DND-41 (cell line): ENCODE measurements around the gene C2CD3.

Source experiments
- ATAC-seq: fragments of 200-7000 bp; cut with Tn5 transposase; 3 replicates; pipeline ENCODE4 v1.9.1; 2021; ENCODE audit warnings: low read depth; ENCODE audit not compliant: insufficient read depth
- DNase-seq: peaks from one replicate; pipeline ENCODE4 v3.0.0-alpha.2; 2020
- H2AFZ ChIP-seq: 2 replicates; pipeline ENCODE4 v1.6.0; 2012; ENCODE audit warnings: low read depth, low read length
- H3K27ac ChIP-seq: 2 replicates; pipeline ENCODE4 v1.5.1; 2012; ENCODE audit warnings: low read length, inconsistent platforms
- H3K27me3 ChIP-seq: fragments of 200-600 bp; sonication (generic); 2 replicates; pipeline ENCODE4 v1.6.0; 2012; ENCODE audit warnings: low read length, mild to moderate bottlenecking, inconsistent platforms; ENCODE audit not compliant: insufficient read depth, poor library complexity
- H3K36me3 ChIP-seq: 2 replicates; pipeline ENCODE4 v1.5.1; 2012; ENCODE audit warnings: low read length, inconsistent platforms; ENCODE audit not compliant: insufficient read depth
- H3K4me1 ChIP-seq: 2 replicates; pipeline ENCODE4 v1.5.1; 2012; ENCODE audit warnings: mild to moderate bottlenecking, low read length; ENCODE audit not compliant: insufficient read depth
- H3K4me2 ChIP-seq: 2 replicates; pipeline ENCODE4 v1.6.0; 2012; ENCODE audit warnings: mild to moderate bottlenecking, moderate library complexity, low read length, inconsistent platforms; ENCODE audit not compliant: insufficient read depth
- H3K4me3 ChIP-seq, 2 experiments: fragments of 200-600 bp in 1 of 2; shearing (Covaris generic) in 1 of 2; 2 replicates each; pipeline ENCODE4 v1.5.1; 2012 to 2016; ENCODE audit warnings: inconsistent platforms in 2 of 2, low read length in 2 of 2, mild to moderate bottlenecking in 2 of 2, low read depth in 1 of 2, moderate library complexity in 1 of 2
- H3K79me2 ChIP-seq: 2 replicates; pipeline ENCODE4 v1.6.0; 2012; ENCODE audit warnings: low read length, inconsistent platforms; ENCODE audit not compliant: insufficient read depth
- H3K9ac ChIP-seq: 2 replicates; pipeline ENCODE4 v1.6.0; 2012; ENCODE audit warnings: low read depth, mild to moderate bottlenecking, inconsistent platforms, low read length, moderate library complexity
- H3K9me3 ChIP-seq: 2 replicates; pipeline ENCODE4 v1.5.1; 2012; ENCODE audit warnings: low read length, moderate library complexity, mild to moderate bottlenecking, inconsistent platforms; ENCODE audit not compliant: insufficient read depth, severe bottlenecking
- H4K20me1 ChIP-seq: 2 replicates; pipeline ENCODE4 v1.6.0; 2012; ENCODE audit warnings: low read length; ENCODE audit not compliant: insufficient read depth
- EZH2 ChIP-seq: IDR thresholded peaks from 3 replicates; pipeline ENCODE4 v1.6.1; 2012; ENCODE audit warnings: borderline replicate concordance, low read depth, mild to moderate bottlenecking, moderate library complexity, low read length, inconsistent platforms; ENCODE audit not compliant: severe bottlenecking
- TF ChIP-seq, protein P1 (sequence below): IDR thresholded peaks from 2 replicates; pipeline ENCODE4 v1.5.1; 2012; ENCODE audit warnings: borderline replicate concordance, low read length, moderate library complexity, mild to moderate bottlenecking; ENCODE audit not compliant: poor library complexity, severe bottlenecking; ENCODE audit errors: extremely low read depth

Gene C2CD3, protein sequence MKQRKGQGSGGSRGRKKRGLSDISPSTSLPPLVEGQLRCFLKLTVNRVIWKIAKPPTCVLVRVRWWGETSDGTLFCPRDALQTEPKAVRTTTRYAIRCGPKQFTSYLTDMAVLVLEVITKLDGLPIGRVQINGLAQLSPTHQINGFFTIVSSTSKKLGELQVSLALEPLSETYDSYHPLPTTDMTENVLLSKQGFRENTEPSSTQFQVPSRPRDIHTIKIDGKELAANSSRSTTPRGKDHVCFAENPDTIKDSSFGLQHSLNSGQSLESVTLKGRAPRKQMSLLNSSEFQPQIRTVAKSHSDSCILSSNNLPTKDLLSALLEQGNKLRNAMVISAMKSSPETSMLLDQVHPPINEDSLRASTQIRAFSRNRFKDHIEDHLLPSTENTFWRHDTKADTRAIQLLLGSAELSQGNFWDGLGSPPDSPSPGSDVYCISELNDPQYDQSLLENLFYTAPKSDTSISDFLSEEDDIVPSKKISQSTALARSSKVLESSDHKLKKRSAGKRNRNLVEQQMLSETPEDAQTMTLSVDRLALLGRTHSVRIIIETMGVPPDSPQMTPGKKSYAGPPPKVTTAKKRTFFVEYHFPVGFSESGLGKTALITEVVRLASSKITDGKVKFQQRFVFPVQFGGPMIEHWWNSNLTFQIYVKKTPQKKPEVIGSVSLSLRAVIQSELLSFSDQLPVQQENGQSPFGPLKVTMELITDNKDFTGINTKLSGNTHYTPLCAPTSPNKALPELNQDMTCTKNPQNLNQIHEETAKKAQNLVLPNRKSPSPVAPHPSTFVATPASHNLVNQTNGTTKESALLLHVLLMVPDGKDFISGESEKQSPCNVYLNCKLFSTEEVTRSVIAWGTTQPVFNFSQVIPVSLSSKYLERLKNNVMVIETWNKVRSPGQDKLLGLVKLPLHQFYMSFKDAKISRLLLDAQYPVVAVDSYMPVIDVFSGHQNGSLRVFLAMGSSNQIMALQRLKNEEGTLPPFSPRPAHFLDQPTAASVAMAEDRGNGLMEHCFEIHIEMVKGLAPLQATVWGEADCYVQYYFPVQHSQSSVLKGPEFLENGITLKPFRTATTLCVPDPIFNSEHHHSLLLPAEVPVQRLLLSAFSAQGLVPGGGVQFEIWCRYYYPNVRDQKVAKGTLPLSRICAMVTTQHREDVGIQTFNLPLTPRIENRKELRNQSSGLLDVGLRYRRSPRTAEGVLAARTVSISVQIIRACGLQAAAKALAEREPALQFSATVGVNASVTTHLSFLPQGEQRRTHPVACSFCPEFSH (N-terminal part only)

DNA sequence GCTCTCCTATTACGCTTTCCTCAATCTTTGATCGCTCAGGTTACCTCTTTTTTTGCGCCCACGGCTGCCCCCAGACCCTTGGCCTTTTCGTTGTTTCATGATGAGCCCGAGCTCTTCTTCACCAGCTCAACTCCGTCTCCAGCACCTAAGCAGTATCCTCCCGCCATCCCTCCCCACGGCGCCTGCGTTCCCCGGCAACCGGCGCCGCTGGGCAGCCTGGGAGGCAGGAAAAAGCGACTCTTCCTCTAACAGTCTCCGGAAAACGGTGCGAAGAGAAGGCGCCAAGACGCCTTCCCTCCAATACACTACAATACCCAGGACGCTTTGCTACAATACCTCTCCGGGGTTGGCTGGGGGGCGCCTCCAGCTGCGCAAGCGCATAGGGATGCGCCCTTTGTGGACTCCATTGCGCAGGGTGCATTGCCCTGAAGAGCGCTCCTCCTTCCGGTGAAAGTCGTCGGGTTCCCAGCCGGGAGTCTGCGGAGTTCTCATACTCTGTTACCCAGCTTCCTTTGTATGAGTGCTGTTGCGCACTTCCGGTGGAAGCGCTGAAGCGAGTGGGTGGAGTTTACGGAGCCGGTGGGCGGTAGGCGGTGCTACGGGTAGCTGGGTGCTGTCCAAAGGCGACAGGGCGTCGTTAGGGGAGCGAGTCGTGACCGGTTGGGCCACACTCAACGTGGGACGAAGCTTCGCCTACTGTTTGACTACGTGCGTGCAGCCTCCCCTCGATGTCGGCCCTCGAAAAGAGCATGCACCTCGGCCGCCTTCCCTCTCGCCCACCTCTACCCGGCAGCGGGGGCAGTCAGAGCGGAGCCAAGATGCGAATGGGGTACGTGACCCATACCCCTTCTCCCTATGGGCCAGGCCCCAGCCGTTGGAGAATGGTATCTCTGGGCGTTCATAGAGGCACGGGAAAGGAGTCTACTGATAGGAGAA is at the start of gene C2CD3, which contains the start of gene PPME1:
Gene C2CD3 (minus strand): TSS at position 309 of the 936 bp plus-strand sequence. CDS start 210 bp downstream, at position 99.
Gene PPME1 (plus strand): TSS at position 596 of the 936 bp plus-strand sequence. CDS start 133 bp downstream, at position 729.
- no peaks in the 10 kb centered on the region for H3K9me3 ChIP-seq
- H3K4me2 ChIP-seq, result peak within 1 kb of the TSS; percentile 80
- no peaks in the 10 kb centered on the region for H4K20me1 ChIP-seq
- H3K79me2 ChIP-seq, result peaks cover 75% of the 10 kb centered on the region
- peak; percentile 99 for DNase-seq
- peaks cover 51% of the 10 kb centered on the region for H3K4me1 ChIP-seq
- peak; percentile 91 for ATAC-seq
- H3K36me3 ChIP-seq, result peaks cover 28% of the 10 kb centered on the region
- H3K9ac ChIP-seq, result peak within 1 kb of the TSS; percentile 66
- TF ChIP-seq, protein P1, sequence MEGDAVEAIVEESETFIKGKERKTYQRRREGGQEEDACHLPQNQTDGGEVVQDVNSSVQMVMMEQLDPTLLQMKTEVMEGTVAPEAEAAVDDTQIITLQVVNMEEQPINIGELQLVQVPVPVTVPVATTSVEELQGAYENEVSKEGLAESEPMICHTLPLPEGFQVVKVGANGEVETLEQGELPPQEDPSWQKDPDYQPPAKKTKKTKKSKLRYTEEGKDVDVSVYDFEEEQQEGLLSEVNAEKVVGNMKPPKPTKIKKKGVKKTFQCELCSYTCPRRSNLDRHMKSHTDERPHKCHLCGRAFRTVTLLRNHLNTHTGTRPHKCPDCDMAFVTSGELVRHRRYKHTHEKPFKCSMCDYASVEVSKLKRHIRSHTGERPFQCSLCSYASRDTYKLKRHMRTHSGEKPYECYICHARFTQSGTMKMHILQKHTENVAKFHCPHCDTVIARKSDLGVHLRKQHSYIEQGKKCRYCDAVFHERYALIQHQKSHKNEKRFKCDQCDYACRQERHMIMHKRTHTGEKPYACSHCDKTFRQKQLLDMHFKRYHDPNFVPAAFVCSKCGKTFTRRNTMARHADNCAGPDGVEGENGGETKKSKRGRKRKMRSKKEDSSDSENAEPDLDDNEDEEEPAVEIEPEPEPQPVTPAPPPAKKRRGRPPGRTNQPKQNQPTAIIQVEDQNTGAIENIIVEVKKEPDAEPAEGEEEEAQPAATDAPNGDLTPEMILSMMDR, result peak; percentile 47
- TF ChIP-seq EZH2, result no peak
- peak within 1 kb of the TSS; percentile 85 for H2AFZ ChIP-seq
- no peaks in the 10 kb centered on the region for H3K27me3 ChIP-seq
- H3K4me3 ChIP-seq, result peak within 1 kb of the TSS; percentile 68 to 76
- peak within 1 kb of the TSS; percentile 76 for H3K27ac ChIP-seq

DNA sequence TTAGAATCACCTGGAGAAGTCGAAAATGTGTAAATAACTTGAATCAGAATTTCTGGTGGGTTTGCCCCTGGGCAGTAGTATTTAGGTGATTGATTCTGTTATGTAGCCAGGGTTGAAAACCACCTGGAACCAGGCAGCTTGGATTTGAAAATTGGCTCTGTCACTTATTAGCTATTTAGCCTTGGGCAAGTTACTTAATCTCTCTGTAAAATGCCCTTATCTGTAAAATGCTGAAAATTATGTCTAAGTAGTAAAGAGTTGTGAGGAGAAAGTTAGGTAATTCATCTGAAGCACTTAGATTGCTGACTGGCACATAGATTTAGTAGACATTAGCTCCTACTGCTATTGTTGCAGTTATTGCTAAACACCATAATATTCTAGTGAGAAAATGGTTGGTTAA is 49.6 kb upstream of the C2CD3 start:
- DNase-seq (no peak), ATAC-seq (no peak)

More for the DNA sequence above, 49.6 kb upstream of the C2CD3 start:
- Histone ChIP-seq H4K20me1 (no peaks in the 10 kb centered on the region), H3K27ac (no peak overlapping the region), H3K36me3 (peaks cover 6% of the 10 kb centered on the region; the same call in 1 of the 2 replicates), H3K9me3 (no peaks in the 10 kb centered on the region), H3K4me3 (no peak overlapping the region), H3K9ac (no peak overlapping the region), H2AFZ (no peak overlapping the region), H3K4me1 (no peaks in the 10 kb centered on the region), H3K4me2 (no peak overlapping the region), H3K79me2 (no peaks in the 10 kb centered on the region), H3K27me3 (no peaks in the 10 kb centered on the region)
- no peak for TF ChIP-seq EZH2
- TF ChIP-seq, protein P1, result no peak
